ENCODE results near the gene PITPNB. TPM values are rescaled to one million over a fixed set of nuclear protein-coding genes. Genes with fewer than 3 reads are reported as not detected.

The PITPNB gene
- total RNA-seq, 1 donor from 2014 or later = 78.7 TPM

GRCh38 chr22:27911330-27911729, 7.7 kb downstream of the PITPNB start:
- Mint-ChIP-seq H3K36me3 (ENCODE audit: low read depth) (peaks cover 22% of the 10 kb centered on the region), H3K27me3 (ENCODE audit: low read depth) (no peaks in the 10 kb centered on the region), H3K4me1 (ENCODE audit: low read depth) (peaks cover 47% of the 10 kb centered on the region), H3K4me3 (ENCODE audit: unreplicated experiment) (no peak overlapping the region), H3K9me3 (ENCODE audit: low read depth) (no peaks in the 10 kb centered on the region), H3K27ac (ENCODE audit: unreplicated experiment) (no peak overlapping the region)
- no peak for DNase-seq (ENCODE audit: low spot score)
- no peak for TF ChIP-seq CTCF (IDR thresholded peaks at IDR 0.05)

- no peak for TF ChIP-seq CTCF (IDR thresholded peaks at IDR 0.05)
- no peak overlapping the region for H3K4me3 Mint-ChIP-seq (ENCODE audit: unreplicated experiment)
- no peaks in the 10 kb centered on the region for H3K27me3 Mint-ChIP-seq (ENCODE audit: low read depth)
- DNase-seq (ENCODE audit: low spot score) = no peak
- H3K27ac Mint-ChIP-seq (ENCODE audit: unreplicated experiment) = peak overlapping the region; percentile 10
- H3K4me1 Mint-ChIP-seq (ENCODE audit: low read depth) = peaks cover 14% of the 10 kb centered on the region
- peaks cover 37% of the 10 kb centered on the region for H3K36me3 Mint-ChIP-seq (ENCODE audit: low read depth)
- H3K9me3 Mint-ChIP-seq (ENCODE audit: low read depth) = no peaks in the 10 kb centered on the region
Measured at GRCh38 chr22:27906241-27906640, 12.8 kb downstream of the PITPNB start.

GRCh38 chr22:27905653-27906052, 13.4 kb downstream of the PITPNB start:
- no peak overlapping the region for H3K4me3 Mint-ChIP-seq (ENCODE audit: unreplicated experiment)
- no peaks in the 10 kb centered on the region for H3K27me3 Mint-ChIP-seq (ENCODE audit: low read depth)
- DNase-seq (ENCODE audit: low spot score) = no peak
- peaks cover 37% of the 10 kb centered on the region for H3K36me3 Mint-ChIP-seq (ENCODE audit: low read depth)
- peaks cover 16% of the 10 kb centered on the region for H3K4me1 Mint-ChIP-seq (ENCODE audit: low read depth)
- no peaks in the 10 kb centered on the region for H3K9me3 Mint-ChIP-seq (ENCODE audit: low read depth)
- H3K27ac Mint-ChIP-seq (ENCODE audit: unreplicated experiment) = peak overlapping the region; percentile 10
- no peak for TF ChIP-seq CTCF (IDR thresholded peaks at IDR 0.05)

GRCh38 chr22:27903805-27904473, 15.1 kb downstream of the PITPNB start:
- no peak for TF ChIP-seq CTCF (IDR thresholded peaks at IDR 0.05)
- H3K4me1 Mint-ChIP-seq (ENCODE audit: low read depth) = peaks cover 16% of the 10 kb centered on the region
- peak overlapping the region; percentile 9 for H3K27ac Mint-ChIP-seq (ENCODE audit: unreplicated experiment)
- H3K36me3 Mint-ChIP-seq (ENCODE audit: low read depth) = peaks cover 30% of the 10 kb centered on the region
- no peaks in the 10 kb centered on the region for H3K27me3 Mint-ChIP-seq (ENCODE audit: low read depth)
- DNase-seq (ENCODE audit: low spot score) = no peak
- H3K4me3 Mint-ChIP-seq (ENCODE audit: unreplicated experiment) = no peak overlapping the region
- H3K9me3 Mint-ChIP-seq (ENCODE audit: low read depth) = no peaks in the 10 kb centered on the region

- TF ChIP-seq CTCF (IDR thresholded peaks at IDR 0.05) = no peak
- H3K9me3 Mint-ChIP-seq (ENCODE audit: low read depth) = no peaks in the 10 kb centered on the region
- H3K27me3 Mint-ChIP-seq (ENCODE audit: low read depth) = no peaks in the 10 kb centered on the region
- no peak overlapping the region for H3K4me3 Mint-ChIP-seq (ENCODE audit: unreplicated experiment)
- H3K4me1 Mint-ChIP-seq (ENCODE audit: low read depth) = peaks cover 3% of the 10 kb centered on the region
- peaks cover 30% of the 10 kb centered on the region for H3K36me3 Mint-ChIP-seq (ENCODE audit: low read depth)
- no peak overlapping the region for H3K27ac Mint-ChIP-seq (ENCODE audit: unreplicated experiment)
- DNase-seq (ENCODE audit: low spot score) = no peak
Measured at GRCh38 chr22:27900153-27900552, 18.9 kb downstream of the PITPNB start.

Data from chondrocyte (in vitro differentiated cells).